Hematopoietic multipotent progenitor cell treated with erythropoietin and hydrocortisone succinate and interleukin-3 and kit ligand, for 4 days (in vitro differentiated cells): ENCODE data around the gene AHNAK.

Experiments used
- DNase-seq: peaks from one replicate; pipeline ENCODE4 v3.0.0-alpha.2; 2015

AHNAK gene

GRCh38 chr11:62431171-62431901, 115.3 kb downstream of the AHNAK start:
- no peak for DNase-seq

GRCh38 chr11:62430425-62430824, 116.2 kb downstream of the AHNAK start:
- DNase-seq = no peak

GRCh38 chr11:62428871-62429560, 117.6 kb downstream of the AHNAK start:
- peak; percentile 68 for DNase-seq

- DNase-seq = peak; percentile 80
Measured at GRCh38 chr11:62427630-62428233, 118.9 kb downstream of the AHNAK start.

GRCh38 chr11:62423012-62423411, 123.6 kb downstream of the AHNAK start:
- no peak for DNase-seq

- DNase-seq = no peak
Measured at GRCh38 chr11:62421996-62422395, 124.6 kb downstream of the AHNAK start.

GRCh38 chr11:62420882-62421281, 125.7 kb downstream of the AHNAK start:
- no peak for DNase-seq

GRCh38 chr11:62419943-62420342, 126.7 kb downstream of the AHNAK start:
- peak; percentile 29 for DNase-seq

GRCh38 chr11:62419314-62419929, 127.2 kb downstream of the AHNAK start:
- DNase-seq = no peak

- no peak for DNase-seq
Measured at GRCh38 chr11:62418733-62419132, 127.9 kb downstream of the AHNAK start, which contains the start of gene SCGB1A1. Gene SCGB1A1 (plus strand): TSS chr11:62419033. CDS start chr11:62419096, 63 bp downstream.

GRCh38 chr11:62418136-62418535, 128.5 kb downstream of the AHNAK start:
- DNase-seq = no peak

GRCh38 chr11:62416596-62416995, 130.0 kb downstream of the AHNAK start:
- DNase-seq = no peak

GRCh38 chr11:62413060-62413696, 133.4 kb downstream of the AHNAK start:
- DNase-seq = no peak

GRCh38 chr11:62411524-62411923, 135.1 kb downstream of the AHNAK start:
- no peak for DNase-seq

- no peak for DNase-seq
Measured at GRCh38 chr11:62410972-62411371, 135.6 kb downstream of the AHNAK start.

- no peak for DNase-seq
Measured at GRCh38 chr11:62409831-62410230, 136.8 kb downstream of the AHNAK start.

- DNase-seq = no peak
Measured at GRCh38 chr11:62406034-62406433, 140.6 kb downstream of the AHNAK start.

GRCh38 chr11:62404901-62405300, 141.7 kb downstream of the AHNAK start:
- DNase-seq = no peak

- no peak for DNase-seq
Measured at GRCh38 chr11:62404435-62404834, 142.2 kb downstream of the AHNAK start.

- DNase-seq = no peak
Measured at GRCh38 chr11:62402960-62403730, 143.5 kb downstream of the AHNAK start.

- peak; percentile 77 for DNase-seq
Measured at GRCh38 chr11:62402226-62402959, 144.2 kb downstream of the AHNAK start.
